Gastrocnemius medialis (tissue), 4 donors: ENCODE measurements around the gene PTPN7.

Experiments used
- CTCF ChIP-seq, 5 experiments: fragments of 450-650 bp in 3 of 5; fragments of 200-600 bp in 2 of 5; sonication (generic) in 2 of 5; IDR thresholded peaks in 4 of 5; conservative IDR thresholded peaks in 1 of 5; 1 replicate in 4 of 5; 2 replicates in 1 of 5; pipeline ENCODE4 v1.5.1; 2016 to 2019; ENCODE audit warnings: antibody characterized with exemption in 5 of 5, mild to moderate bottlenecking in 3 of 5, moderate library complexity in 3 of 5
- POLR2A ChIP-seq, 2 donors: fragments of 450-650 bp; IDR thresholded peaks; one replicate each; pipeline ENCODE4 v1.6.1; 2017; ENCODE audit warnings: antibody characterized with exemption in 2 of 2, mild to moderate bottlenecking in 2 of 2, moderate library complexity in 2 of 2

- TF ChIP-seq POLR2A (IDR thresholded peaks at IDR 0.05) (no peak), CTCF (IDR thresholded peaks at IDR 0.05 in 4 of 5, conservative IDR thresholded peaks at IDR 0.05 in 1 of 5) (peak in 3 of 5 experiments; percentile 28 to 46 (median 31))
Measured at GRCh38 chr1:202154766-202155477, 5.5 kb downstream of the PTPN7 start.
